A549 (cell line): Measurements from ENCODE around the gene SDC3. TPM values are rescaled to one million over a fixed set of nuclear protein-coding genes. Genes with fewer than 3 reads are reported as not detected.

Experiments
- ATAC-seq, 2 experiments: fragments of 200-7000 bp in 1 of 2; fragments of >200 bp in 1 of 2; cut with Nextera tagmentation in 1 of 2; cut with Tn5 transposase in 1 of 2; 3 replicates each; pipeline versions ENCODE4 v1.8.0 to v1.9.1; 2018 to 2020; ENCODE audit warnings: mild to moderate bottlenecking in 1 of 2, moderate library complexity in 1 of 2
- CTCF ChIA-PET: fragments of 300-600 bp; sonication (Branson Sonifier 250); formaldehyde crosslinking; extraction: SDS; loops from one replicate; lab custom pipeline; 2021; ENCODE audit warnings: antibody characterized with exemption, inconsistent platforms; lab: Yijun Ruan, JAX
- POLR2A ChIA-PET: fragments of 350-600 bp; formaldehyde crosslinking; extraction: SDS; loops from one replicate; lab custom pipeline; 2021; ENCODE audit warnings: antibody characterized with exemption, inconsistent platforms; lab: Yijun Ruan, JAX
- DNase-seq, 2 experiments: peaks; one replicate each; pipeline versions ENCODE4 v3.0.0 to v3.0.0-alpha.2; 2011 to 2016; ENCODE audit warnings: low read depth in 1 of 2, low spot score in 1 of 2
- FAIRE-seq: peaks from 2 replicates; lab custom pipeline; 2011; peaks lifted over from hg19 to GRCh38; lab: Jason Lieb, UNC
- H3K27ac ChIP-seq, 2 experiments: fragments of >200 bp; sonication (Bioruptor Twin); formaldehyde crosslinking; 3 replicates each; pipeline ENCODE4 v1.5.1; 2016 to 2017
- H3K4me1 ChIP-seq: fragments of >200 bp; sonication (Bioruptor Twin); formaldehyde crosslinking; 3 replicates; pipeline ENCODE4 v1.6.1; 2016
- H3K4me2 ChIP-seq: fragments of >200 bp; sonication (Bioruptor Twin); formaldehyde crosslinking; 3 replicates; pipeline ENCODE4 v1.6.1; 2016
- H3K4me3 ChIP-seq: fragments of >200 bp; sonication (Bioruptor Twin); formaldehyde crosslinking; 3 replicates; pipeline ENCODE4 v1.5.1; 2016
- H3K9me3 ChIP-seq: fragments of >200 bp; sonication (Bioruptor Twin); formaldehyde crosslinking; 3 replicates; pipeline ENCODE4 v1.6.1; 2016
- CBX2 ChIP-seq: fragments of 200-600 bp; sonication (generic); IDR thresholded peaks from 2 replicates; pipeline ENCODE4 v1.6.1; 2016; ENCODE audit warnings: low read depth, mild to moderate bottlenecking, borderline replicate concordance
- CHD4 ChIP-seq: fragments of 200-600 bp; sonication (generic); IDR thresholded peaks from 2 replicates; pipeline ENCODE4 v1.6.1; 2016; ENCODE audit warnings: antibody characterized with exemption, mild to moderate bottlenecking, borderline replicate concordance
- EHF ChIP-seq: fragments of 250-450 bp; sonication (Bioruptor Pico); IDR thresholded peaks from 2 replicates; pipeline ENCODE4 v1.5.0; 2020; ENCODE audit warnings: mild to moderate bottlenecking
- FOSB ChIP-seq: fragments of 250-450 bp; sonication (Bioruptor Pico); IDR thresholded peaks from 2 replicates; pipeline ENCODE4 v1.5.0; 2020; ENCODE audit warnings: mild to moderate bottlenecking, moderate library complexity
- FOXS1 ChIP-seq: fragments of 250-450 bp; sonication (Bioruptor Pico); IDR thresholded peaks from 2 replicates; pipeline ENCODE4 v1.5.0; 2020; ENCODE audit warnings: mild to moderate bottlenecking, moderate library complexity
- HEYL ChIP-seq: fragments of 250-450 bp; sonication (Bioruptor Pico); IDR thresholded peaks from 2 replicates; pipeline ENCODE4 v1.8.0; 2021; ENCODE audit warnings: mild to moderate bottlenecking, moderate library complexity
- KDM5A ChIP-seq: fragments of 200-600 bp; sonication (generic); IDR thresholded peaks from 2 replicates; pipeline ENCODE4 v1.6.1; 2016; ENCODE audit warnings: antibody characterized with exemption, mild to moderate bottlenecking
- NPAS2 ChIP-seq: fragments of 250-450 bp; sonication (Bioruptor Pico); IDR thresholded peaks from 2 replicates; pipeline ENCODE4 v1.8.0; 2022; ENCODE audit warnings: mild to moderate bottlenecking, moderate library complexity, borderline replicate concordance
- RAD21 ChIP-seq, 2 experiments: fragments of >200 bp in 1 of 2; sonication (Bioruptor Twin) in 1 of 2; formaldehyde crosslinking in 1 of 2; IDR thresholded peaks in 1 of 2; conservative IDR thresholded peaks in 1 of 2; 2 replicates in 1 of 2; 3 replicates in 1 of 2; pipeline ENCODE4 v1.6.1; 2012 to 2018; ENCODE audit warnings: inconsistent platforms in 1 of 2
- RARB ChIP-seq: fragments of 250-450 bp; sonication (Bioruptor Pico); IDR thresholded peaks from 2 replicates; pipeline ENCODE4 v1.8.0; 2021; ENCODE audit warnings: mild to moderate bottlenecking, moderate library complexity
- RCOR1 ChIP-seq: fragments of 150-350 bp; IDR thresholded peaks from 2 replicates; pipeline ENCODE4 v1.6.1; 2014; ENCODE audit warnings: antibody characterized with exemption, low read length, low read depth
- RFX5 ChIP-seq: fragments of 450-650 bp; IDR thresholded peaks from 2 replicates; pipeline ENCODE4 v1.7.1; 2014; ENCODE audit warnings: antibody characterized with exemption, mild to moderate bottlenecking, moderate library complexity
- SMC3 ChIP-seq: fragments of >200 bp; sonication (Bioruptor Twin); formaldehyde crosslinking; IDR thresholded peaks from 3 replicates; pipeline ENCODE4 v1.6.1; 2018; ENCODE audit warnings: inconsistent platforms
- TFCP2L1 ChIP-seq: fragments of 250-450 bp; sonication (Bioruptor Pico); IDR thresholded peaks from 2 replicates; pipeline ENCODE4 v1.5.0; 2021; ENCODE audit warnings: mild to moderate bottlenecking
- TP53 ChIP-seq: fragments of 250-450 bp; sonication (Bioruptor Pico); IDR thresholded peaks from 2 replicates; pipeline ENCODE4 v1.5.0; 2021; ENCODE audit warnings: mild to moderate bottlenecking, moderate library complexity
- WGBS: methylation state at CpG from one replicate; pipeline ENCODE4 v1.1.6; 2017; ENCODE audit errors: missing lambda C conversion rate; 5-methylcytosine and 5-hydroxymethylcytosine counted together
- polyA plus RNA-seq, 4 experiments: library from polyadenylated mRNA; depleted of rRNA in 3 of 4; stranded (reverse); fragments of >200 nt; fragmentation: RNase III in 1 of 4; extraction: RNeasy Plus Mini Kit Qiagen cat#74134 plus additional on column Dnase treatment in 1 of 4; gene quantifications; 2 replicates in 3 of 4; 3 replicates in 1 of 4; pipeline ENCODE4 v1.2.3, GENCODE V29; 2011 to 2017
- TF ChIP-seq, protein P1 (sequence below): fragments of >200 bp; sonication (Bioruptor Twin); formaldehyde crosslinking; IDR thresholded peaks from 3 replicates; pipeline ENCODE4 v1.6.1; 2016
- TF ChIP-seq, protein P2 (sequence below): fragments of 200-600 bp; sonication (generic); IDR thresholded peaks from 2 replicates; pipeline ENCODE4 v1.6.1; 2016; ENCODE audit warnings: antibody characterized with exemption, mild to moderate bottlenecking, moderate library complexity
- TF ChIP-seq, protein P3 (sequence below): fragments of 450-650 bp; IDR thresholded peaks from 2 replicates; pipeline ENCODE4 v1.6.1; 2014; ENCODE audit warnings: antibody characterized with exemption
- TF ChIP-seq, protein P4 (sequence below): fragments of 250-450 bp; sonication (Bioruptor Pico); IDR thresholded peaks from 2 replicates; pipeline ENCODE4 v1.5.0; 2020; ENCODE audit warnings: low read depth, mild to moderate bottlenecking, moderate library complexity

SDC3 gene
- polyA plus RNA-seq, 2 of the 4 experiments (the other 2 are of a cell fraction), result 2.0 to 8.9 TPM

DNA sequence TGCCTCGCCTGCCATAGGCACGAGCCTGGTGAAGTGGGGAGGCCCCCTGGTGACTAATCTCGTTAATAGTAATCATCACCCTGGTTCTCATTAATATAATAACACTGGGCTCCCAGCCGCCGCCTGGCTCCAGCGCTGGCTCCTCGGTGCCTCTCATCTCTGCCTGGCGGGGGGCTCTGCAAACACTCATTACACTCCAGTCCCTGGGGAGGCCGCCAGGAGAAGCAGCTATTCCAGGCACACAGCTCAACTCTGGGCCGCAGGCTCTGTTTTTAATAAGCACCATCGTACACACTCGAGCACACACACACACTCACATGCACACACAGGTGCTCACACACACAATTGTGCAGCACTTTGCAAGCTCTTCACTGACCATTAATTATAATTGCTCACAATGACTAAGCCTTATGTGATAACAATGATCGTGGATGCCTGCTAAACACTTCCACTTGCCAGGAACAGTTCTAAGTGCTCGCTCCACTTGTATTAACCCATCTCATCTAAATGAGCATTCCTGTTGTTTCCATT is 52.2 kb downstream of the SDC3 start:
- FAIRE-seq, result no peak
- ChIA-PET CTCF (interaction anchor here (1.4 to 5.6 kb wide), 2 partner anchors 55 kb away, joined by 5 to 29 read pairs; no protein-coding TSS in a partner anchor), POLR2A (no interaction called here)
- TF ChIP-seq RCOR1 (no peak), SMC3 (no peak), FOSB (CRISPR knock-in tag) (no peak), EHF (CRISPR knock-in tag) (no peak), RAD21 (conservative IDR thresholded peaks at IDR 0.05 in 1 of 2, IDR thresholded peaks at IDR 0.05 in 1 of 2) (no peak), TP53 (CRISPR knock-in tag) (no peak)
- TF ChIP-seq, protein P1, sequence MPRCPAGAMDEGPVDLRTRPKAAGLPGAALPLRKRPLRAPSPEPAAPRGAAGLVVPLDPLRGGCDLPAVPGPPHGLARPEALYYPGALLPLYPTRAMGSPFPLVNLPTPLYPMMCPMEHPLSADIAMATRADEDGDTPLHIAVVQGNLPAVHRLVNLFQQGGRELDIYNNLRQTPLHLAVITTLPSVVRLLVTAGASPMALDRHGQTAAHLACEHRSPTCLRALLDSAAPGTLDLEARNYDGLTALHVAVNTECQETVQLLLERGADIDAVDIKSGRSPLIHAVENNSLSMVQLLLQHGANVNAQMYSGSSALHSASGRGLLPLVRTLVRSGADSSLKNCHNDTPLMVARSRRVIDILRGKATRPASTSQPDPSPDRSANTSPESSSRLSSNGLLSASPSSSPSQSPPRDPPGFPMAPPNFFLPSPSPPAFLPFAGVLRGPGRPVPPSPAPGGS, result no peak
- Histone ChIP-seq H3K4me3 (no peak overlapping the region), H3K9me3 (no peaks in the 10 kb centered on the region), H3K4me2 (no peak overlapping the region), H3K27ac (no peak overlapping the region), H3K4me1 (no peaks in the 10 kb centered on the region)
- 37% methylated on average over 13 of the region's 14 CpGs for WGBS
- ATAC-seq, result no peak
- no peak for DNase-seq

DNA sequence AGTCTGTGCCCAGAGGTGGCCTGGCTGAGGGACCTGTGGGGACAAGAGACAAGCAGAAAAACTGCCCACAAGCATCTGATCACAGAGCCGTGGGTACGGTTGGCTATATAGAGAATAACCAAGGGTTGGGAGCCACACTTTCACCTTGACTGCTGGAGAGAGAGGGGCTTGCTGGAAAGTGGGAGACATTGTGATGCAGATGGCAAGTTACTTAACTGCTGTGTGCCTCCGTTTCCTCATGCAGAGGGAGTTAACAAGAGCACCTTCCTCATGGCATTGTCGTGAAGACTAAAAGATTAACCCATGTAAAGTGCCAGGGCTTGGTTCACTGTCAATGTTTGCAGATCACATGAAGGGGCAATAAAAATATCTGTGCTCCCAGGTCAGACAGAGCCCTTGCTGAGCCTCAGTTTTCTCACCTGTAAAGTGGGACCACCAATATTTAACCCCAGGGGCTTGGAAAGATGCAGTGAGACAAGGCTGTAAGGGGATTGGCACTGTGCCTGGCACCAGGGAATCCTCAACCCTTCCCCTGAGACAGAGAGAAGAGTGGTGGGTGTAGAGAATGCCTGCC is 52.8 kb downstream of the SDC3 start:
- ATAC-seq (no peak), DNase-seq (no peak), FAIRE-seq (no peak)
- TF ChIP-seq, protein P2, sequence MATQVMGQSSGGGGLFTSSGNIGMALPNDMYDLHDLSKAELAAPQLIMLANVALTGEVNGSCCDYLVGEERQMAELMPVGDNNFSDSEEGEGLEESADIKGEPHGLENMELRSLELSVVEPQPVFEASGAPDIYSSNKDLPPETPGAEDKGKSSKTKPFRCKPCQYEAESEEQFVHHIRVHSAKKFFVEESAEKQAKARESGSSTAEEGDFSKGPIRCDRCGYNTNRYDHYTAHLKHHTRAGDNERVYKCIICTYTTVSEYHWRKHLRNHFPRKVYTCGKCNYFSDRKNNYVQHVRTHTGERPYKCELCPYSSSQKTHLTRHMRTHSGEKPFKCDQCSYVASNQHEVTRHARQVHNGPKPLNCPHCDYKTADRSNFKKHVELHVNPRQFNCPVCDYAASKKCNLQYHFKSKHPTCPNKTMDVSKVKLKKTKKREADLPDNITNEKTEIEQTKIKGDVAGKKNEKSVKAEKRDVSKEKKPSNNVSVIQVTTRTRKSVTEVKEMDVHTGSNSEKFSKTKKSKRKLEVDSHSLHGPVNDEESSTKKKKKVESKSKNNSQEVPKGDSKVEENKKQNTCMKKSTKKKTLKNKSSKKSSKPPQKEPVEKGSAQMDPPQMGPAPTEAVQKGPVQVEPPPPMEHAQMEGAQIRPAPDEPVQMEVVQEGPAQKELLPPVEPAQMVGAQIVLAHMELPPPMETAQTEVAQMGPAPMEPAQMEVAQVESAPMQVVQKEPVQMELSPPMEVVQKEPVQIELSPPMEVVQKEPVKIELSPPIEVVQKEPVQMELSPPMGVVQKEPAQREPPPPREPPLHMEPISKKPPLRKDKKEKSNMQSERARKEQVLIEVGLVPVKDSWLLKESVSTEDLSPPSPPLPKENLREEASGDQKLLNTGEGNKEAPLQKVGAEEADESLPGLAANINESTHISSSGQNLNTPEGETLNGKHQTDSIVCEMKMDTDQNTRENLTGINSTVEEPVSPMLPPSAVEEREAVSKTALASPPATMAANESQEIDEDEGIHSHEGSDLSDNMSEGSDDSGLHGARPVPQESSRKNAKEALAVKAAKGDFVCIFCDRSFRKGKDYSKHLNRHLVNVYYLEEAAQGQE, result no peak
- TF ChIP-seq, protein P3, sequence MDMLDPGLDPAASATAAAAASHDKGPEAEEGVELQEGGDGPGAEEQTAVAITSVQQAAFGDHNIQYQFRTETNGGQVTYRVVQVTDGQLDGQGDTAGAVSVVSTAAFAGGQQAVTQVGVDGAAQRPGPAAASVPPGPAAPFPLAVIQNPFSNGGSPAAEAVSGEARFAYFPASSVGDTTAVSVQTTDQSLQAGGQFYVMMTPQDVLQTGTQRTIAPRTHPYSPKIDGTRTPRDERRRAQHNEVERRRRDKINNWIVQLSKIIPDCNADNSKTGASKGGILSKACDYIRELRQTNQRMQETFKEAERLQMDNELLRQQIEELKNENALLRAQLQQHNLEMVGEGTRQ, result no peak
- TF ChIP-seq CHD4 (no peak), EHF (CRISPR knock-in tag) (no peak), RFX5 (no peak), KDM5A (no peak), HEYL (CRISPR knock-in tag) (no peak), RARB (no peak), TFCP2L1 (CRISPR knock-in tag) (no peak), NPAS2 (CRISPR knock-in tag) (no peak), CBX2 (no peak), FOXS1 (CRISPR knock-in tag) (no peak)
- TF ChIP-seq, protein P4, sequence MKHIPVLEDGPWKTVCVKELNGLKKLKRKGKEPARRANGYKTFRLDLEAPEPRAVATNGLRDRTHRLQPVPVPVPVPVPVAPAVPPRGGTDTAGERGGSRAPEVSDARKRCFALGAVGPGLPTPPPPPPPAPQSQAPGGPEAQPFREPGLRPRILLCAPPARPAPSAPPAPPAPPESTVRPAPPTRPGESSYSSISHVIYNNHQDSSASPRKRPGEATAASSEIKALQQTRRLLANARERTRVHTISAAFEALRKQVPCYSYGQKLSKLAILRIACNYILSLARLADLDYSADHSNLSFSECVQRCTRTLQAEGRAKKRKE, result no peak
- H3K9me3 ChIP-seq, result no peaks in the 10 kb centered on the region
- CTCF ChIA-PET, result interaction anchor here (5.6 kb wide), 1 partner anchor 54 kb away, joined by 29 read pairs; no protein-coding TSS in a partner anchor
- POLR2A ChIA-PET, result no interaction called here
- 50% methylated on average over 4 of the region's 4 CpGs for WGBS
- no peak overlapping the region for H3K27ac ChIP-seq
- no peak overlapping the region for H3K4me3 ChIP-seq
- no peaks in the 10 kb centered on the region for H3K4me1 ChIP-seq
- no peak overlapping the region for H3K4me2 ChIP-seq
